RPMI8226 (cell line): ENCODE data around the gene SH3BP5.
"Not testable (repeated sequence)": the region's sequence is repeated elsewhere in the genome, so short reads cannot be mapped to it uniquely, and the experiment has no call there.

ENCODE experiments used
- DNase-seq: peaks from one replicate; pipeline ENCODE4 v3.0.0-alpha.2; 2015

Gene SH3BP5

GRCh38 chr3:15332405-15333098 is at the start of gene SH3BP5:
Gene SH3BP5, minus strand, starts transcription at chr3:15332586. Its CDS starts 178 bp downstream, at chr3:15332408.
- DNase-seq: peak; percentile 87

- DNase-seq: peak; percentile 72
Measured at GRCh38 chr3:15380980-15381890, 48.8 kb upstream of the SH3BP5 start.

DNA sequence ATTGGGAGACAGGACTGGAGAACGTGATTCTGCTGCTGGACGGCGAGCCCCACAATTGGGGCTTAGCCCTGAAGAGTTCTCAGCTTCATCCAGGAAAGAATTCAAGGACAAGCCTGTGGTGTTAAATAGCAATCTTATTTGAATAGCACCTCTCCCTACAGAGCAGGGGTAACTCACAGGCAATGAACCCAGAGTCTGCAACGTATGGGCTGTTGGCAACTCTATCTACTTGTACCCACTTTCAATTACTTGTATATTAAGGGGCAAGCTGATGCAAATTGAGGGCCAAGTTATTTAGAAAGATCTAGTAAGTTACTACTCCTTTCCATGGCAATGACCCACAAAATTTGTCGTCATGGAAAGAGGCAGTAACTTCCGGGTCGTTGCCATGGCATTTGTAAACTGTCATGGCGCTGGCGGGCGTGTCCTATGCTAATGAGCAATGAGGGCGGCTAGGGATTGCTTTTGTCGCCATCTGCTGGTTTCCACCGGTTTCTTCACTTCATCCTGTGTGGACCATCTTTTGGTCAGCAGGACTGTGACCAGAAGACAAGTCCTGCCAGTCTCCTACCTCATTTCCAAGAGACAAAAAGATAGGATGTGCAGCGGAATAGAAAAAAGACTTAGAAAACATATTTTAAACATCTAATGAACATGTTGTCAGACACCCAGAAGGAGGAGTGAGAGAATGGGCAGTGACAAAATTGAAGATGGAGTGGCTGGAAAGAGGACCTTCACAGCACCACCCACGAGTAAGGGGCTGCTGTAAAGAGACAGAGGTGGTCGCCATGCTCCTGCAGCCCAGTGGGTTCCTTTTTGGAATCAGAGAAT is 45.8 kb upstream of the SH3BP5 start:
- peak; percentile 95 for DNase-seq

GRCh38 chr3:15375461-15376000 is 43.1 kb upstream of the SH3BP5 start:
- no peak for DNase-seq

DNA sequence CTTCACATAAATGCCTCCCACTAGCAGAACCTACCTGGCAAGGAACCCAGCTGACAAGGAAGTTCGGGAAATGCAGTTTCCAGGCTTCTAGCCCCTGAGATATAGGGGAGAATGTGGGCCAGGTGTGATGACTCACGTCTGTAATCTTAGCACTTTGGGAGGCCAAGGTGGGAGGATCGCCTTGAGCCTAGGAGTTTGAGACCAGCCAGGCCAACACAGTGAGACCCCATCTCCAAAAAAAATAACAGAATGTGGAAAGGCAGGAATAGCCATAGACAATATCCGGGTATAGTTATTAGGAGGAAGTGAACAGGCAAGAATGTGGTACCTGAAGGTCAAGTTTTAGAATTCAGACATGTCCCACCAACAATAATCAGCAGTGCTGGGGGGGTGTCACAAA is 40.5 kb upstream of the SH3BP5 start:
- no peak for DNase-seq

DNA sequence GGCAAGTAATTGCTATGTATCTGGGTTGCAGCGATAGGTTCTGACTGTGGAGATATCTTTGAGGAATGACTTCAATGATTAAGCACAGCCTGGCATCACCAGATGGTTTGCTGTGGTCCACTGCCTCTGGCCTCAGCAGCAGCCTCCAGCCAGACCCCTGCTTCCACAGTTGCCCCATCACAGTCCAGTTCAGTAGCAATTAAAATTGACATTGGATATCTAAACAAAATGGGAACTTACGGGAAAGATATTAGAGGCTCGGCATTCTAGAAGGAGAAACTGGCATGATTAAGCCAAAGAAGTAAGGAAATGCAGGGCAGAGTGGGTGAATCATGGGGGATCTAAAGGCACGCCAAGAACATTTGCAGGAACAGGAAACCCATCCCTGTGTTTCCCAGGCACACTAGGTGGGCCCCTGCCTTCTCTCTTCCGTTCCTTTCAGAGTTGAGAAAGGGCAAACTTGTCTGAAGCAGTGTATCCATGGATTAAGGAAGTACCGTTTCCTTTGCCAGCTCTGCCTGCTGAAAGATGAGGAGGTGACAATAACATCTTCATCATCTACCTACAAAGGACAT is 36.3 kb upstream of the SH3BP5 start:
- DNase-seq: no peak

DNA sequence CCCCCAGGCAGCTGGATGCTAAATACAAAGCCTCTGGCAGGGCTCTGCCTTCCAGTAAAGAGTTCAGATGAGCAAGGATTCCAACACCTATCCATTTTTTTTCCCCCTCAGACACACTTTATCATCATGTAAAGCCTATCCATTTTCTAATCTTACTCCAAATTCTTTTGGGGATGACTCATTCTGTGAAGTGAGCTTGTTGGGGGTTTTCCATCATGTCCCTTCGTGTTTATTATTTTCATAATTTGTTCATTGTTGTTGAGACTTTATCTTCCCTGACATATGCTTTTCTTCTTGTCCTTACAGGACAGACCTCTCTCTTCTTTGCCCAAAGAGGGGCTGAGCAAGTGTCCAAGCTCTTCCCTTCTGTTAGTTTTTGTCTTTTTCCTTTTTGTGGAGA is 34.7 kb upstream of the SH3BP5 start:
- no peak for DNase-seq

DNA sequence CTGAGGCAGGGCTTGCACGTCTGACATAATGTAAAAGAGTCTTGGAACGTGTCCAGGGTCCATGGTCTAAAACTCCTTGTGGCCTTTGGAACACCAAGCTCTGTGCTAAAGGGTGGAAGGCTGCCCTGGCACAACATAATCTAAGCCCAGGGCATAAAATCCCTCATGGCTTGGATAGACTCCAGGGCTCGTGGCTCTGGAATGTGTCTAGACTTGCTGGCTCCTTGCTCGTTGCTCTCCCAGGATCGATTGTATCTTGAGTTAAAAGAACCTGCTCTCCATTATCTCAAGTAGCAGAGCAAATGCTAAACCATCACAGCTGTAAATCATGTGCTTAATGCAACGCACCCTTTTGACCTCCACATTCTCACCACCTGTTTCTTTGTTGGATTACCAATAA is 31.7 kb upstream of the SH3BP5 start:
- not testable (repeated sequence) for DNase-seq

DNA sequence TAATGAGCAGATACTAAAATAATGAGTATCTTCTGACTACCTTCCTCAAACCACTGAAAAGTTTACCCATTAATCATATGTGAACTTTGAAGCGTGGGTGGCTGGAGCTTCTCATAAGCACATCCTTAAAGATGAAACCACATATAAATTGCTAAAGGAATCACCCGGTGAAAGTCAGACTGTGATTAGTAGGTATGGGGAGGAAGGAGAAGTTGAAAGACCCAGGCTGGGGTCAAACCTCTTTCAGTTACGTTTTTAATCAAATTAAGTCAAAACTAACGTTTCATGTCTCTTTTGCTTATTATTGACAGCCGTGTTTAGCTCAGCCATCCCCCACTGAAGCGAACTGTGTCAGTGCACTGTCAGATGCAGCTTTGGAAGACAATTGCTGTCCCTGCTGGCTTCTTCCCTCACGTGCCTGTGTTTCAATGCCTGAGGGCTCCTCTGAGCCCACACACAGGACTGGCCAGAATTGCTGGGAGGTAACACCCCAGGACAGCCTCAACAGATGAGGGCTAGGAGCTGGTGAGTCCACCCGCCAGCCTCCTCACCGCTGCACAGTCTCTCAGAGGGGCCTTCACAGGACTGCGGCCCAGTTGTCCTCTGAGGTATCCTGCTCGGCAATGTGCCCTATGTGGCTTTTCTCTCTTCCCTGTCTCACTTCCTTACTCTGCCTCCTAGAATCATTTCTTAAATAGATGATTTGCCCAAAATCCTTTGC is 29.3 kb upstream of the SH3BP5 start:
- DNase-seq: peak; percentile 43

DNA sequence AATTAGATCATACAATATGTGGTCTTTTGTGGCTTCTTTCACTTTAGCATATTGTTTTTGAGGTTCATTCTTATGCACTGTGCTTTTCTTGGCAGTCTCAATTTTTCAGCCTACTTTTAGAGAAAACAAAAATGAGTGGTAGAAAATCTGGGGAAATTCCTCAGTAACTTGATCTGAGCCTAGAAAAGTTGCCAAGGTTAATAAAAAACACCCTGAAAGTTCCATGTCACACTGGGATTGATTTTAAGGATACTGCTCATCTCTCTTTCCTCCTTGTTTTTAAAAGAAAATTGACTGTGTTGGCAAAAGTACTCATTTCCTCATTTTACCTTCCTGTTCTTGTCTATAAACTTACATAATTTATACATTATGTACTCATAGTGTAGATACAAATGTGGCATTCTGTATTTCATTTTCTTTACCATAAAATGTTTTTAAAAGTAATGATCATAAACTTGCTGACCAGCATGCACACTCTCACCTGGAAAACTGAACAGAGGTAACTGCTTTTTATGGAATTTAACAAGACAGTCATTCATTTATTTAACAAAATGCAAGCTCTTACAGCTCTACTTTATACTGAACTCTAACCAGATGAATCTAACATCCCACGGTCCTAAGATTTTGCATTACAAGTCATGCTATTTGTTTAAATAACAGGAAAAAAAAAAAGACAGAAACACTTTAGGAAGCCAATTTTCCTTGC is 28.6 kb upstream of the SH3BP5 start:
- DNase-seq: no peak

- no peak for DNase-seq
Measured at GRCh38 chr3:15359677-15360397, 27.5 kb upstream of the SH3BP5 start.

GRCh38 chr3:15356651-15357061 is 24.3 kb upstream of the SH3BP5 start:
- DNase-seq: not testable (repeated sequence)

- DNase-seq: no peak
Measured at GRCh38 chr3:15356176-15356575, 23.8 kb upstream of the SH3BP5 start.

DNA sequence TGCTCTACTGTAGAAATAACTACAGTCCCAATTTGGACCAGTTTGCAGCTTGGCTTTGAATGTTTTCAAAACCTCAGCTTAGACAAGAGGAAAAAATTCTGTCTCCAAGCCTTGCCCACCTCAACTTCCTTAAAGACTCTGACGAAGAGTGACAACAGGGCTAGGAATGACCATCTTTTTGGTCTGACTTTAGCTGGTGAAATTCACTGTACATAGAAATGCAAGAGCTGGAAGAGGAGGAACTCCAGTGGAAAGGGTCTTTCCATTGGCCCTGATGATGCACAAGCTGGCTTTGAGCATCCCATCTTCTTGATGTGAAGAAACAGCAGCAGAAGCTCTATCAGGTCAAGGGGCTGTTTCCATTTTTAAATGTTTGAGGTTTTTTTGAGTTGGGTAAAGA is 22.7 kb upstream of the SH3BP5 start:
- DNase-seq: no peak

GRCh38 chr3:15354485-15354884 is 22.1 kb upstream of the SH3BP5 start:
- DNase-seq: no peak

GRCh38 chr3:15350141-15350540 is 17.8 kb upstream of the SH3BP5 start:
- no peak for DNase-seq

DNA sequence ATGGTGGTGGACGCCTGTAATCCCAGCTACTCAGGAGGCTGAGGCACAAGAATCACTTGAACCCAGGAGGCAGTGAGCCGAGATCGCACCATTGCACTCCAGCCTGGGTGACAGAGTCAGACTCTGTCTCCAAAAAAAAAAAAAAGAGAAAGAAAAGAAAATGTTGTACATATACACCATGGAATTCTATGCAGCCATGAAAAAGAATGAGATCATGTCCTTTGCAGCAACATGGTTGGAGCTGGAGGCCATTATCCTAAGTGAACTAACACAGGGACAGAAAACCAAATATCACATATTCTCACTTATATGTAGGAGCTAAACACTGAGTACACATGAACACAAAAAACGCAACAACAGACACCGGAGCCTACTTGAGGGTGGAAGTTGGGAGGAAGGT is 17.1 kb upstream of the SH3BP5 start:
- not testable (repeated sequence) for DNase-seq

GRCh38 chr3:15348246-15348645 is 15.9 kb upstream of the SH3BP5 start:
- peak; percentile 77 for DNase-seq

GRCh38 chr3:15347737-15348110 is 15.3 kb upstream of the SH3BP5 start:
- no peak for DNase-seq

- peak; percentile 89 for DNase-seq
Measured at GRCh38 chr3:15347063-15347736, 14.8 kb upstream of the SH3BP5 start.
